Embryonic facial prominence (tissue), 1 donor: Measurements from ENCODE around the gene CCM2.

Experiments used
- DNase-seq: peaks from one replicate; pipeline ENCODE4 v3.0.0-alpha.2; 2016; ENCODE audit errors: extremely low spot score

CCM2 gene

GRCh38 chr7:45122975-45123860 is 123.2 kb downstream of the CCM2 start:
- DNase-seq: no peak

DNA sequence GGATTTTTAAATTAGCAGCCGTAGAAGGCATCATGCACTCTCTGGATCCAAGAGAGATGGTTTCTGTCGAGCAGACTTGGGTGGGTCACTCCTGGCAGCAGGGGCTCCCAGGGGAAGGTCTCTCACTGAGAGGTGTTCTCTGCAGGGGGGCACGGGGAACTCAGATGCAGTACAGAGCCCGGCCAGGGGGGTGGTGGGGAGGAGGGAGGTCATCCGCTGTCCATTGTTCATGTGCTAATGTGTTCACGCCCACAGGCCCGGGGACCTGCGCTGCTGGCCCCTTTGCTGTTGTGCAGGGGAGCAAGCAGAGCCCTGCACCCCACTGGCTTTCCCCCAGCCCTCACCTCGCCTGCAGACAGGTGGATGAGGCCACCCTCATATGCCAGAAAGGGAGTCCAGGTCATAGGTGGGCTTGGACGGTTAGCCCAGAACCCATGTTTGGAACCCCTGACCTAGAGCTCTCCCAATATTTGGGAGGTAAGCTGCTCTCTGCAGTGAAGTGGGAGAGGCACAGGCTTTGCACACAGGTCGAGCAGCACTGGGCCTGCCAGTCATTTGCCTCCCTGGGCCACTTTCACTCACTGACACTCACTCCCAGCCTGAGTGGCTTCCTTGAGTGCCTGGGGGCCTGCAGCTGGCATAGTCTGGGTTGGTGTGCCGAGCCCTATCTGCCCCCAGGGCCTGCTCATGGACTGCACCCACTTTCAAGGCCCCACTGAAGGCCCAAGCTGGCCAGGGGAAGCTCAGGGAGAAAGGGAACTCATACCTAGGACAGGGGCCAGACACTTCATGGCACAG is 124.1 kb downstream of the CCM2 start:
- DNase-seq: no peak

GRCh38 chr7:45125193-45125904 is 125.3 kb downstream of the CCM2 start:
- no peak for DNase-seq
